OCI-LY3 (cell line): ENCODE data around the gene CDA.
A peak's percentile ranks its signal among the peaks of the same experiment; 100 is the strongest.

ENCODE experiments used
- H2AFZ ChIP-seq: fragments of 200-600, 300-600 bp; shearing (Covaris generic); 2 replicates; pipeline ENCODE4 v1.6.0; 2014; ENCODE audit warnings: antibody characterized with exemption, low read depth, low read length
- H3K27ac ChIP-seq: fragments of 200-600, 300-600 bp; sonication (generic); 2 replicates; pipeline ENCODE4 v1.5.1; 2014; ENCODE audit warnings: mild to moderate bottlenecking, low read length, moderate library complexity, mixed read lengths
- H3K27me3 ChIP-seq: fragments of 200-600, 300-600 bp; sonication (generic); 2 replicates; pipeline ENCODE4 v1.6.1; 2014; ENCODE audit warnings: low read depth, low read length, mixed read lengths
- H3K36me3 ChIP-seq: fragments of 200-600, 300-600 bp; sonication (generic); replicated peaks from 2 replicates; pipeline ENCODE3; 2014; ENCODE audit warnings: low read depth, low read length, mixed read lengths
- H3K4me1 ChIP-seq: fragments of 300-600, 200-600 bp; sonication (generic); 2 replicates; pipeline ENCODE4 v1.6.1; 2014; ENCODE audit warnings: low read length, mixed read lengths
- H3K4me2 ChIP-seq: fragments of 200-600, 300-600 bp; sonication (generic); 2 replicates; pipeline ENCODE4 v1.6.1; 2014; ENCODE audit warnings: low read length, mixed read lengths
- H3K4me3 ChIP-seq: fragments of 300-600, 200-600 bp; sonication (generic); 2 replicates; pipeline ENCODE4 v1.5.1; 2014; ENCODE audit warnings: antibody characterized with exemption, mild to moderate bottlenecking, low read length, moderate library complexity
- H3K79me2 ChIP-seq: fragments of 300-600, 200-600 bp; shearing (Covaris generic); 2 replicates; pipeline ENCODE4 v1.6.1; 2014; ENCODE audit warnings: mild to moderate bottlenecking, low read length, mixed read lengths
- H3K9ac ChIP-seq: fragments of 300-600, 200-600 bp; shearing (Covaris generic); 2 replicates; pipeline ENCODE4 v1.6.0; 2014; ENCODE audit warnings: mild to moderate bottlenecking, low read length, moderate library complexity
- H3K9me3 ChIP-seq: fragments of 200-600, 300-600 bp; shearing (Covaris generic); 2 replicates; pipeline ENCODE4 v1.6.1; 2014; ENCODE audit warnings: low read length, mixed read lengths; ENCODE audit not compliant: insufficient read depth
- H4K20me1 ChIP-seq: fragments of 200-600, 300-600 bp; sonication (generic); 2 replicates; pipeline ENCODE4 v1.6.1; 2016; ENCODE audit warnings: low read length, mixed read lengths; ENCODE audit not compliant: insufficient read depth
- EZH2phosphoT487 ChIP-seq: fragments of 200-600 bp; shearing (Covaris generic); IDR thresholded peaks from 2 replicates; pipeline ENCODE4 v1.6.1; 2018; ENCODE audit warnings: antibody characterized with exemption, mixed run types, low read depth
- TF ChIP-seq, protein P1 (sequence below): fragments of 200-600, 300-600 bp; sonication (generic); IDR thresholded peaks from 2 replicates; pipeline ENCODE4 v1.5.1; 2014; ENCODE audit warnings: antibody characterized with exemption, low read length, low read depth

The CDA gene

DNA sequence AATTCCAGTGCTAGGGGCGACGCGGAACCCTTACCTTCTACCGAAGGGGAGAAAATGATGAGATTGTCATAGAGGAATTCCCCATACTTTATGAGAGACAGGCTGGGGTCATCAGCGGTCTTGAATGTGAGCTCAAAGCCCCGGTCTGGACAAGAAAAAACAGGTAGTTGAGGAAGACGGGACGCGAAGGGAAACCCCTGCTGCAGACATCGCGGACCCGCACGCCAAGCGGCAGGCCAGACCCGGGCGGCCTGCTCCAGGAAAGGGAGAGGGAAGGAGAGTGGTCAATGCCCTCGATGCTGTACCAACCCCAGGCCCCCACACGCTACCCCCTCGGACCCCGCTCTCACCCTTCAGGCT, 71.9 kb downstream of the CDA start:
- Histone ChIP-seq H3K27ac (peak overlapping the region; percentile 56), H3K4me2 (peak overlapping the region; percentile 71), H3K4me3 (peak overlapping the region; percentile 98), H3K9ac (peak overlapping the region; percentile 96), H2AFZ (no peak overlapping the region; the same call in 1 of the 2 replicates), H4K20me1 (no peaks in the 10 kb centered on the region), H3K4me1 (peaks cover 11% of the 10 kb centered on the region; the same call in 1 of the 2 replicates), H3K9me3 (no peaks in the 10 kb centered on the region), H3K79me2 (peaks cover 45% of the 10 kb centered on the region), H3K27me3 (no peaks in the 10 kb centered on the region), H3K36me3 (peaks cover 30% of the 10 kb centered on the region)
- TF ChIP-seq EZH2phosphoT487 = no peak
- TF ChIP-seq, protein P1, sequence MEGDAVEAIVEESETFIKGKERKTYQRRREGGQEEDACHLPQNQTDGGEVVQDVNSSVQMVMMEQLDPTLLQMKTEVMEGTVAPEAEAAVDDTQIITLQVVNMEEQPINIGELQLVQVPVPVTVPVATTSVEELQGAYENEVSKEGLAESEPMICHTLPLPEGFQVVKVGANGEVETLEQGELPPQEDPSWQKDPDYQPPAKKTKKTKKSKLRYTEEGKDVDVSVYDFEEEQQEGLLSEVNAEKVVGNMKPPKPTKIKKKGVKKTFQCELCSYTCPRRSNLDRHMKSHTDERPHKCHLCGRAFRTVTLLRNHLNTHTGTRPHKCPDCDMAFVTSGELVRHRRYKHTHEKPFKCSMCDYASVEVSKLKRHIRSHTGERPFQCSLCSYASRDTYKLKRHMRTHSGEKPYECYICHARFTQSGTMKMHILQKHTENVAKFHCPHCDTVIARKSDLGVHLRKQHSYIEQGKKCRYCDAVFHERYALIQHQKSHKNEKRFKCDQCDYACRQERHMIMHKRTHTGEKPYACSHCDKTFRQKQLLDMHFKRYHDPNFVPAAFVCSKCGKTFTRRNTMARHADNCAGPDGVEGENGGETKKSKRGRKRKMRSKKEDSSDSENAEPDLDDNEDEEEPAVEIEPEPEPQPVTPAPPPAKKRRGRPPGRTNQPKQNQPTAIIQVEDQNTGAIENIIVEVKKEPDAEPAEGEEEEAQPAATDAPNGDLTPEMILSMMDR = no peak

DNA sequence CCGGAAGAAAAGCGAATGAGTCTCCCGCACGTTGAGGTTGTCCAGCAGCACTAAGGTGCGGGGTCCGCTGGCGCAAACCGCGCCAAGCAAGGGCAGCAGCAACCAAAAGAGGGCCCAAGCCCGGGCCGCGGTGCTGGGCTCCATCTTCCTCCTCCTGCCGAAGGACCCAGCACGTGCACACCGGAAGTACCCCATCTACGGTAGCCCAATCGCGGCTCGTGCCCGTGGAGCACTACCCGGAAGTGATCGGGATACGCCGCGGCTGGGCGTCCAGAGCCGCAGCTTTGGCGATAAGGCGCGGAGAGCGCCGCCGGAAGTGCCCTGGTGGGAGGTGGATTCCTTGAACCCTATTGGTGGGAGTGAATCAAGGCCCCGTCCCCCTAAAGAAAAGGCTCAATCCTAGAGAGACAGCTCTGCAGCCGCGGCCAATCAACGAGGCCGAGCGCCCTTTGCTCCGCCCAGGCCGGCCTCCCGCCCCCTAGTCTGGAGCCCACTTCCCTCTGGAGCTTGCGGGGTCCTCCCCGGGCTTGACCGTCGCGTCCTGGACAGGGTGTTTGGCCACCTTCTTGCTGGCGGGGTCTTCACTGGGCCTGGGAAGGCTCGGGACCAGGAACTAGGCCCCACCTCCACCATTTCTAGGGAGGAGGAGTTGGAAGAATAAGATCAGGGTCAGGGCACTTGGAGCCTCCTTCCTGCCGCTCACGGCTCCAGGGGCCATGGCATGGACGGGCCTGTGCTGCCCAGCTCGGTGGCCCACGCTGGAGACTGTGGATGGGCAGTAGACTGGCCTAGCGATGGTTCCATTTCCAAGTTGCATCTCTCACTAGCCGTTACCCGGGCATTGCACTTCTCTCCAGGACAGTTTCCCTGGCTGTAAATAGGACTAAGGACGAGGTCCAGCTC, 72.6 kb downstream of the CDA start, which contains the start of gene DDOST:
Gene DDOST, minus strand, starts transcription at position 163 of the 903 bp plus-strand sequence. Its CDS starts 19 bp downstream, at position 144.
- peaks cover 26% of the 10 kb centered on the region for H3K36me3 ChIP-seq
- H3K79me2 ChIP-seq = peaks cover 45% of the 10 kb centered on the region
- peak within 1 kb of the TSS; percentile 73 for H3K4me2 ChIP-seq
- peak within 1 kb of the TSS; percentile 98 for H3K4me3 ChIP-seq
- H4K20me1 ChIP-seq = no peaks in the 10 kb centered on the region
- peak within 1 kb of the TSS; percentile 56 for H3K27ac ChIP-seq
- no peaks in the 10 kb centered on the region for H3K27me3 ChIP-seq
- H3K9ac ChIP-seq = peak within 1 kb of the TSS; percentile 96
- peaks cover 11% of the 10 kb centered on the region; the same call in 1 of the 2 replicates for H3K4me1 ChIP-seq
- TF ChIP-seq, protein P1 = peak; percentile 16; the same call in 1 of the 2 replicates
- TF ChIP-seq EZH2phosphoT487 = no peak
- no peak within 1 kb of the TSS; the same call in 1 of the 2 replicates for H2AFZ ChIP-seq
- H3K9me3 ChIP-seq = no peaks in the 10 kb centered on the region

- H3K27me3 ChIP-seq = no peaks in the 10 kb centered on the region
- peak overlapping the region; percentile 73 for H3K4me2 ChIP-seq
- no peak overlapping the region for H2AFZ ChIP-seq
- no peak overlapping the region for H3K27ac ChIP-seq
- no peaks in the 10 kb centered on the region for H4K20me1 ChIP-seq
- no peak for TF ChIP-seq EZH2phosphoT487
- TF ChIP-seq, protein P1 = no peak
- H3K4me1 ChIP-seq = peaks cover 11% of the 10 kb centered on the region; the same call in 1 of the 2 replicates
- peaks cover 20% of the 10 kb centered on the region for H3K36me3 ChIP-seq
- no peaks in the 10 kb centered on the region for H3K9me3 ChIP-seq
- peaks cover 41% of the 10 kb centered on the region for H3K79me2 ChIP-seq
- H3K9ac ChIP-seq = peak overlapping the region; percentile 81
- peak overlapping the region; percentile 98 for H3K4me3 ChIP-seq
These were observed 73.2 kb downstream of the CDA start for GRCh38 chr1:20662110-20662475.

DNA sequence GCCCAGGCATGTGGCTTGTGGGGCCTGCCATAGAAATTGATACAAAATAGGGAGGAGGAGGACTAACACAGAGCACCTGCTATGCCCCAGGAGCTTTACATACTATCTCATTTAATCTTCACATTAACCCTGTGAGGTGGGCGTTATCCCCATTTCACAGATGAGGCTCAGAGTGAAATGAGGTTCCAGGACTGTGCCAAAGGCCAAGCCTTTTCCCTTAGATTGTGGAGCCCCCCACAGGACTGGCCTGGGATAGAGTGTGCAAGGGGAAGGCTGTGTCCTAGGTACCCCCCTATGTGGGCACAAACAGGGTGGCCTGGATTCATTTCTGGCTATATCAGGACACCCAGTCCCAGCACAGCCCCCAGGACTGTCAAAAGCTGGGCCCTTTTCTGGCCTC, 74.5 kb downstream of the CDA start:
- Histone ChIP-seq H3K27me3 (no peaks in the 10 kb centered on the region), H3K4me1 (peaks cover 11% of the 10 kb centered on the region; the same call in 1 of the 2 replicates), H3K9ac (no peak overlapping the region), H4K20me1 (no peaks in the 10 kb centered on the region), H3K36me3 (peaks cover 7% of the 10 kb centered on the region), H3K9me3 (no peaks in the 10 kb centered on the region), H2AFZ (no peak overlapping the region), H3K27ac (no peak overlapping the region), H3K79me2 (peaks cover 29% of the 10 kb centered on the region), H3K4me3 (no peak overlapping the region), H3K4me2 (no peak overlapping the region)
- no peak for TF ChIP-seq EZH2phosphoT487
- TF ChIP-seq, protein P1 = no peak
